Pancreas (tissue), 10 donors: Measurements from ENCODE around the gene SND1. TPM values are rescaled to one million over a fixed set of nuclear protein-coding genes. Genes with fewer than 3 reads are reported as not detected.

ENCODE experiments used
- ATAC-seq, 4 donors: fragments of 200-7000 bp; cut with Tn5 transposase; one replicate each; pipeline versions ENCODE4 v1.8.0 to v1.9.1; 2020; ENCODE audit warnings: mild to moderate bottlenecking in 4 of 4, moderate library complexity in 4 of 4
- DNase-seq, 6 donors: peaks; one replicate each; pipeline ENCODE4 v3.0.0-alpha.2; 2020
- FAIRE-seq: peaks from 2 replicates; lab custom pipeline; 2012; peaks lifted over from hg19 to GRCh38; lab: Jason Lieb, UNC
- H3K27ac ChIP-seq, 4 donors: fragments of 200-600 bp; sonication (generic); 1 replicate in 3 of 4; 2 replicates in 1 of 4; pipeline versions ENCODE4 v1.5.0 to v1.8.0; 2020
- H3K27me3 ChIP-seq, 4 donors: fragments of 200-600 bp; one replicate each; pipeline ENCODE4 v1.8.0; 2021
- H3K36me3 ChIP-seq, 3 donors: fragments of 200-600 bp; sonication (generic) in 1 of 3; one replicate each; pipeline versions ENCODE4 v1.5.0 to v1.8.0; 2020 to 2021
- H3K4me1 ChIP-seq, 3 donors: fragments of 200-600 bp; one replicate each; pipeline ENCODE4 v1.8.0; 2021
- H3K4me3 ChIP-seq, 4 donors: fragments of 200-600 bp; sonication (generic) in 2 of 4; one replicate each; pipeline versions ENCODE4 v1.5.0 to v1.8.0; 2020 to 2021
- H3K9me3 ChIP-seq, 4 donors: fragments of 200-600 bp; one replicate each; pipeline ENCODE4 v1.8.0; 2021
- CTCF ChIP-seq, 4 donors: fragments of 200-600 bp; sonication (generic) in 3 of 4; IDR thresholded peaks; one replicate each; pipeline versions ENCODE4 v1.5.0 to v1.8.0; 2021; ENCODE audit warnings: antibody characterized with exemption in 4 of 4
- WGBS, 2 donors: extraction: QIAGEN DNeasy Blood & Tissue Kit; methylation state at CpG; one replicate each; pipeline ENCODE4 v1.1.7; 2013; 5-methylcytosine and 5-hydroxymethylcytosine counted together
- intact Hi-C, 3 donors: fragments of 100-400 bp; cut with DNase I; formaldehyde crosslinking; loops; one replicate each; pipeline versions ENCODE4 v1.11.1 to v1.14.2; 2022
- polyA plus RNA-seq, 2 donors: library from polyadenylated mRNA; stranded (reverse); fragments of 200-250 nt; gene quantifications; one replicate each; pipeline ENCODE4 v1.2.3, GENCODE V29; 2013
- total RNA-seq, 6 donors: library from RNA; stranded (reverse); fragmentation: NEBNext Ultra II Directional in 4 of 6; extraction: Animal tissue kit (Norgen Biotek cat#: 25700) in 4 of 6; gene quantifications; one replicate each; pipeline versions ENCODE4 v1.2.1 to v1.2.4, GENCODE V29; 2021 to 2023
- donor health status: healthy with polysubstance abuse.
- donor health status: DM: no; HTN: no; CAD: no; lungs with moderate emphysema.
- donor health status: DM: no; HTN: no; CAD: no.
- donor health status: control.
- donor health status: control.
- donor health status: Bipolar disorder and iron deficiency.
- donor health status: DM: yes; HTN: yes; CAD: no.
- donor health status: DM: no; HTN: no; CAD: no.
- donor health status: DM: no; HTN: no; CAD: no.
- donor health status: DM: yes; HTN: yes; CAD: no.

Gene SND1
- total and polyA plus RNA-seq, 8 donors: 84.1 to 308 (median 225) TPM

- no peaks in the 10 kb centered on the region for H3K27me3 ChIP-seq
- DNase-seq (no peak), FAIRE-seq (no peak), ATAC-seq (peak in 3 of 4 donors; percentile 43 to 56 (median 55))
- no peak for TF ChIP-seq CTCF (IDR thresholded peaks at IDR 0.05)
- 14 to 20% methylated on average over 1 of the region's 1 CpG for WGBS, 2 donors
- no peak overlapping the region for H3K4me3 ChIP-seq
- no peaks in the 10 kb centered on the region for H3K4me1 ChIP-seq
- peaks cover 0 to 51% (median 12%) of the 10 kb centered on the region in 3 donors for H3K36me3 ChIP-seq
- intact Hi-C loops: loop anchor here in 2 of 3 donors (10.0 kb wide), 1 partner anchor 511 kb away; no protein-coding TSS in a partner anchor
- H3K9me3 ChIP-seq: no peaks in the 10 kb centered on the region
- H3K27ac ChIP-seq: no peak overlapping the region
Observed at GRCh38 chr7:127704211-127704610, 52.2 kb downstream of the SND1 start.

GRCh38 chr7:127705461-127705959 lies 53.5 kb downstream of the SND1 start:
- Histone ChIP-seq H3K4me3 (no peak overlapping the region), H3K36me3 (peaks cover 0 to 53% (median 12%) of the 10 kb centered on the region in 3 donors), H3K27me3 (no peaks in the 10 kb centered on the region), H3K27ac (no peak overlapping the region), H3K4me1 (no peaks in the 10 kb centered on the region), H3K9me3 (no peaks in the 10 kb centered on the region)
- intact Hi-C loops: loop anchor here (5.0 to 10.0 kb wide), 2 partner anchors 502 to 509 kb away; no protein-coding TSS in a partner anchor
- ATAC-seq (no peak), FAIRE-seq (no peak), DNase-seq (no peak)
- WGBS, 2 donors: 81 to 82% methylated on average over 6 of the region's 6 CpGs
- TF ChIP-seq CTCF (IDR thresholded peaks at IDR 0.05): no peak

- no peak for FAIRE-seq
- no peaks in the 10 kb centered on the region for H3K27me3 ChIP-seq
- H3K4me3 ChIP-seq: no peak overlapping the region
- no peak overlapping the region for H3K27ac ChIP-seq
- intact Hi-C loops: loop anchor here (5.0 to 10.0 kb wide), 2 partner anchors 501 to 508 kb away; no protein-coding TSS in a partner anchor
- H3K9me3 ChIP-seq: no peaks in the 10 kb centered on the region
- H3K36me3 ChIP-seq: peaks cover 3 to 51% (median 12%) of the 10 kb centered on the region in 3 donors
- no peak for DNase-seq
- no peak for TF ChIP-seq CTCF (IDR thresholded peaks at IDR 0.05)
- no peak for ATAC-seq
- H3K4me1 ChIP-seq: no peaks in the 10 kb centered on the region
Observed at GRCh38 chr7:127706766-127707165, 54.8 kb downstream of the SND1 start.

- ATAC-seq: no peak
- no peak for DNase-seq
- no peaks in the 10 kb centered on the region for H3K9me3 ChIP-seq
- no peak for FAIRE-seq
- H3K27ac ChIP-seq: no peak overlapping the region
- H3K4me3 ChIP-seq: no peak overlapping the region
- H3K36me3 ChIP-seq: peaks cover 3 to 44% (median 11%) of the 10 kb centered on the region in 3 donors
- TF ChIP-seq CTCF (IDR thresholded peaks at IDR 0.05): no peak
- intact Hi-C loops: loop anchor here (5.0 to 10.0 kb wide), 2 partner anchors 499 to 507 kb away; no protein-coding TSS in a partner anchor
- H3K4me1 ChIP-seq: no peaks in the 10 kb centered on the region
- WGBS, 2 donors: 89 to 100% methylated on average over 1 of the region's 1 CpG
- H3K27me3 ChIP-seq: no peaks in the 10 kb centered on the region
Observed at GRCh38 chr7:127708201-127708600, 56.2 kb downstream of the SND1 start.

GRCh38 chr7:127708788-127709187 lies 56.8 kb downstream of the SND1 start:
- Histone ChIP-seq H3K27me3 (no peaks in the 10 kb centered on the region), H3K27ac (no peak overlapping the region), H3K4me1 (no peaks in the 10 kb centered on the region), H3K4me3 (no peak overlapping the region), H3K36me3 (peaks cover 3 to 38% (median 5%) of the 10 kb centered on the region in 3 donors), H3K9me3 (no peaks in the 10 kb centered on the region)
- 92 to 94% methylated on average over 1 of the region's 1 CpG for WGBS, 2 donors
- FAIRE-seq (no peak), ATAC-seq (peak; percentile 59 to 85 (median 82)), DNase-seq (peak in 4 of 6 donors; percentile 39 to 72 (median 52))
- intact Hi-C loops: loop anchor here (5.0 to 10.0 kb wide), 2 partner anchors 499 to 506 kb away; no protein-coding TSS in a partner anchor
- peak; percentile 9 to 56 (median 44) for TF ChIP-seq CTCF (IDR thresholded peaks at IDR 0.05)
